Peyer's patch (tissue), 4 donors: ENCODE results near the gene SRSF5.

Source experiments
- POLR2A ChIP-seq, 2 donors: fragments of 450-650 bp; IDR thresholded peaks; one replicate each; pipeline ENCODE4 v1.5.1; 2017; ENCODE audit warnings: antibody characterized with exemption in 2 of 2, mild to moderate bottlenecking in 2 of 2, moderate library complexity in 2 of 2
- TF ChIP-seq, protein P1 (sequence below), 6 experiments: fragments of 450-650 bp in 4 of 6; fragments of 200-600 bp in 2 of 6; sonication (generic) in 1 of 6; IDR thresholded peaks; one replicate each; pipeline ENCODE4 v1.5.1; 2017 to 2019; ENCODE audit warnings: antibody characterized with exemption in 6 of 6, mild to moderate bottlenecking in 3 of 6, moderate library complexity in 1 of 6

DNA sequence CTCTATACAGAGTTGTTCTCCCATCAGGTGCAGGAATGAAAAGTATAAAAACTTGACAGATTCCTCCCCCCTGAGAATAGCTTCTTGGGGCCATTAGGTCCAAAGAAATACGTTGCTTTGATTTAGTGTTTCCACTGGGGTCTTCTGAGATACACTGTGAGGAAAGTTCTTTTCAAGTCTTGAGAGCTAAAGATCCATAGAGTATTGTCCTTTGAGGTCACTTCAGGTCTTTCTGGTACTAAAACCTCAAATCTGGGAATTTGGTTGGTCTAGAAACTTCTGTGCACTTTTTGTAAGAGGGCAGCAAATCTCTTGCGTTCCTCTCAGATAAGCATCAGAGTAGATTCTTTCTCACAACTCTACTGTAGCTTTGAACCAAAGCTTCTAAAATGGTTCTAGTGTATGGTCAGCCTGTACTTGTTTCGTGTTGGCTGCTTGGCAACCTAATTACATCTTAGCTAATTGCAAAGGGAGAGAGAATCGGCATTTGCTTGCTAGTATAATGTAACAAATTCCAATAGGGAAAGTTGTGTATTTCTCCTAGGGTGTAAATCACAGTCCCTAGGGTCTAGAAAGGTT is 10.0 kb downstream of the SRSF5 start:
- TF ChIP-seq, protein P1, sequence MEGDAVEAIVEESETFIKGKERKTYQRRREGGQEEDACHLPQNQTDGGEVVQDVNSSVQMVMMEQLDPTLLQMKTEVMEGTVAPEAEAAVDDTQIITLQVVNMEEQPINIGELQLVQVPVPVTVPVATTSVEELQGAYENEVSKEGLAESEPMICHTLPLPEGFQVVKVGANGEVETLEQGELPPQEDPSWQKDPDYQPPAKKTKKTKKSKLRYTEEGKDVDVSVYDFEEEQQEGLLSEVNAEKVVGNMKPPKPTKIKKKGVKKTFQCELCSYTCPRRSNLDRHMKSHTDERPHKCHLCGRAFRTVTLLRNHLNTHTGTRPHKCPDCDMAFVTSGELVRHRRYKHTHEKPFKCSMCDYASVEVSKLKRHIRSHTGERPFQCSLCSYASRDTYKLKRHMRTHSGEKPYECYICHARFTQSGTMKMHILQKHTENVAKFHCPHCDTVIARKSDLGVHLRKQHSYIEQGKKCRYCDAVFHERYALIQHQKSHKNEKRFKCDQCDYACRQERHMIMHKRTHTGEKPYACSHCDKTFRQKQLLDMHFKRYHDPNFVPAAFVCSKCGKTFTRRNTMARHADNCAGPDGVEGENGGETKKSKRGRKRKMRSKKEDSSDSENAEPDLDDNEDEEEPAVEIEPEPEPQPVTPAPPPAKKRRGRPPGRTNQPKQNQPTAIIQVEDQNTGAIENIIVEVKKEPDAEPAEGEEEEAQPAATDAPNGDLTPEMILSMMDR (IDR thresholded peaks at IDR 0.05) = no peak
- TF ChIP-seq POLR2A (IDR thresholded peaks at IDR 0.05) = no peak
